Measurements from ENCODE around the gene MEI4.

DNA sequence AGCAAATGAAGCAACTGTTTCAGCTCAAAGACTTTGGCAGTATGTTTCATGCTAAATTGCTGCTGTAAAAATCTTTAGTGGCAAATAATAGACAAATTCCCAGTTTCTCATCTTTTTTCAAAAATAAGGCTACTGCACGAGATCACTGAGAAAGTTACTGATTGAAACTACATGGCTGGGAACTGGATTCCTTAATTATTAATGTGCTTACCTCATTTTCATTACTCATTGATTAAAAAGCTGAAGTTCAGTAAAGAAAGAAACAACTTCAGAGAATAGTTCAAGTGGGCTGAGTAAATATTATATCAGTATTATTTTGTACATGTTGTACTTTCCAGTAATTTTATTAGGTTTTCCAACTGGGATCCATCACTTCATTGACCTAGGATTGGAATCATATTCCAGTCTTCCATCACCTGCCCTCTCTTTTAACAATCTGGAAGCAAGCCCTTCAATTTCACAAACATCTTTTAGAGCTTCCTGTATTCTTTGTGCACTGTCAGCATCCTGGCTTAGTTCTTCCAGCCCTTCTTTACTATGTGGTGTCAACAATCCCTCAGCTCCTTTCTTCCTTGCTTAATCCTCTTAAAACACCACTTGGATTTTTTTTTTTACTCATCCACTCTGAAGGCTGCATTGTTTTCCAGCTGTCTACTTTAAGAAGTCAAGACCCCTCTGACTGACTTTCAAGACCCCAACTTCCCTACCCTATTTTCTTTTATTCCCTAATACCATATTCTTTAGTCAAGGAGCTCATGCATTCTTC is 4.3 kb downstream of the MEI4 start:
- TF ChIP-seq, protein P1, sequence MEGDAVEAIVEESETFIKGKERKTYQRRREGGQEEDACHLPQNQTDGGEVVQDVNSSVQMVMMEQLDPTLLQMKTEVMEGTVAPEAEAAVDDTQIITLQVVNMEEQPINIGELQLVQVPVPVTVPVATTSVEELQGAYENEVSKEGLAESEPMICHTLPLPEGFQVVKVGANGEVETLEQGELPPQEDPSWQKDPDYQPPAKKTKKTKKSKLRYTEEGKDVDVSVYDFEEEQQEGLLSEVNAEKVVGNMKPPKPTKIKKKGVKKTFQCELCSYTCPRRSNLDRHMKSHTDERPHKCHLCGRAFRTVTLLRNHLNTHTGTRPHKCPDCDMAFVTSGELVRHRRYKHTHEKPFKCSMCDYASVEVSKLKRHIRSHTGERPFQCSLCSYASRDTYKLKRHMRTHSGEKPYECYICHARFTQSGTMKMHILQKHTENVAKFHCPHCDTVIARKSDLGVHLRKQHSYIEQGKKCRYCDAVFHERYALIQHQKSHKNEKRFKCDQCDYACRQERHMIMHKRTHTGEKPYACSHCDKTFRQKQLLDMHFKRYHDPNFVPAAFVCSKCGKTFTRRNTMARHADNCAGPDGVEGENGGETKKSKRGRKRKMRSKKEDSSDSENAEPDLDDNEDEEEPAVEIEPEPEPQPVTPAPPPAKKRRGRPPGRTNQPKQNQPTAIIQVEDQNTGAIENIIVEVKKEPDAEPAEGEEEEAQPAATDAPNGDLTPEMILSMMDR (IDR thresholded peaks at IDR 0.05): no peak
- TF ChIP-seq POLR2AphosphoS5 (IDR thresholded peaks at IDR 0.05): no peak

Measured in upper lobe of left lung (tissue), 4 donors.